Activated gamma-delta T cell treated with anti-CD3 and anti-CD28 coated beads, Interleukin-2, amount 50 U/mL, for 16 hours (primary cell): ENCODE results near the gene MCTP2.

ENCODE experiments used
- DNase-seq: peaks from one replicate; pipeline ENCODE4 v3.0.0-alpha.2; 2020; ENCODE audit warnings: low read depth

Gene MCTP2

GRCh38 chr15:94359716-94360115 lies 128.4 kb downstream of the MCTP2 start:
- no peak for DNase-seq

GRCh38 chr15:94360251-94360685 lies 128.9 kb downstream of the MCTP2 start:
- no peak for DNase-seq

- DNase-seq: no peak
Observed at GRCh38 chr15:94362385-94363092, 131.2 kb downstream of the MCTP2 start.

- DNase-seq: no peak
Observed at GRCh38 chr15:94363382-94363781, 132.0 kb downstream of the MCTP2 start.

- no peak for DNase-seq
Observed at GRCh38 chr15:94366781-94367180, 135.4 kb downstream of the MCTP2 start.

GRCh38 chr15:94367726-94368535 lies 136.6 kb downstream of the MCTP2 start:
- no peak for DNase-seq

GRCh38 chr15:94370206-94370935 lies 139.0 kb downstream of the MCTP2 start:
- no peak for DNase-seq

GRCh38 chr15:94370936-94371285 lies 139.6 kb downstream of the MCTP2 start:
- DNase-seq: no peak

- DNase-seq: no peak
Observed at GRCh38 chr15:94372821-94373220, 141.5 kb downstream of the MCTP2 start.

GRCh38 chr15:94375997-94376396 lies 144.6 kb downstream of the MCTP2 start:
- DNase-seq: no peak

- DNase-seq: no peak
Observed at GRCh38 chr15:94379986-94380385, 148.6 kb downstream of the MCTP2 start.

GRCh38 chr15:94380798-94381197 lies 149.4 kb downstream of the MCTP2 start:
- no peak for DNase-seq

- no peak for DNase-seq
Observed at GRCh38 chr15:94381384-94381783, 150.0 kb downstream of the MCTP2 start.

- DNase-seq: no peak
Observed at GRCh38 chr15:94383041-94383440, 151.7 kb downstream of the MCTP2 start.

- DNase-seq: no peak
Observed at GRCh38 chr15:94383706-94384105, 152.3 kb downstream of the MCTP2 start.

- no peak for DNase-seq
Observed at GRCh38 chr15:94385441-94385840, 154.1 kb downstream of the MCTP2 start.

GRCh38 chr15:94386351-94386750 lies 155.0 kb downstream of the MCTP2 start:
- no peak for DNase-seq

GRCh38 chr15:94387442-94387841 lies 156.1 kb downstream of the MCTP2 start:
- no peak for DNase-seq

- no peak for DNase-seq
Observed at GRCh38 chr15:94387849-94388441, 156.6 kb downstream of the MCTP2 start.

GRCh38 chr15:94395640-94396039 lies 164.3 kb downstream of the MCTP2 start:
- no peak for DNase-seq

- DNase-seq: no peak
Observed at GRCh38 chr15:94397337-94397736, 166.0 kb downstream of the MCTP2 start.

GRCh38 chr15:94398001-94398400 lies 166.6 kb downstream of the MCTP2 start:
- no peak for DNase-seq
